ENCODE measurements around the gene IGFBP7.

Gene IGFBP7

DNA sequence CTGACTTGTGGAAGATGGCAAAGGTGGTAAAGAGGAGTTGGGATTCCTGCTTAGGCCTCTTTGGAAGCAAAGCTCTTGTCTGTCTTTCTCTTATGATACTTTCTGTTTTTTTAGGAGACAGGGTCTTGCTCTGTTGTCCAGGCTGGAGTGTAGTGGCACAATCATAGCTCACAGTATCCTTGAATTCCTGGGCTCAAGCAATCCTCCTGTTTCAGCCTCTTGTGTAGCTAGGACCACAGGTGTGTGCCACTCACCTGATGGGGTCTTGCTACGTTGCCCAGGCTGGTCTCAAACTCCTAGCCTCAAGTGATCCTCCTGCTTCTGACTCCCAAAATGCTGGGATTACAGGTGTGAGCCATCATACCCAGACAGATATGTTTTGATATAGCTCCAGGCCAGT, 19.3 kb upstream of the IGFBP7 start:
- TF ChIP-seq, protein P1, sequence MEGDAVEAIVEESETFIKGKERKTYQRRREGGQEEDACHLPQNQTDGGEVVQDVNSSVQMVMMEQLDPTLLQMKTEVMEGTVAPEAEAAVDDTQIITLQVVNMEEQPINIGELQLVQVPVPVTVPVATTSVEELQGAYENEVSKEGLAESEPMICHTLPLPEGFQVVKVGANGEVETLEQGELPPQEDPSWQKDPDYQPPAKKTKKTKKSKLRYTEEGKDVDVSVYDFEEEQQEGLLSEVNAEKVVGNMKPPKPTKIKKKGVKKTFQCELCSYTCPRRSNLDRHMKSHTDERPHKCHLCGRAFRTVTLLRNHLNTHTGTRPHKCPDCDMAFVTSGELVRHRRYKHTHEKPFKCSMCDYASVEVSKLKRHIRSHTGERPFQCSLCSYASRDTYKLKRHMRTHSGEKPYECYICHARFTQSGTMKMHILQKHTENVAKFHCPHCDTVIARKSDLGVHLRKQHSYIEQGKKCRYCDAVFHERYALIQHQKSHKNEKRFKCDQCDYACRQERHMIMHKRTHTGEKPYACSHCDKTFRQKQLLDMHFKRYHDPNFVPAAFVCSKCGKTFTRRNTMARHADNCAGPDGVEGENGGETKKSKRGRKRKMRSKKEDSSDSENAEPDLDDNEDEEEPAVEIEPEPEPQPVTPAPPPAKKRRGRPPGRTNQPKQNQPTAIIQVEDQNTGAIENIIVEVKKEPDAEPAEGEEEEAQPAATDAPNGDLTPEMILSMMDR (conservative IDR thresholded peaks at IDR 0.05): no peak
- no peak overlapping the region for H3K27ac ChIP-seq

- H3K27ac ChIP-seq: no peak overlapping the region
- TF ChIP-seq, protein P1 (conservative IDR thresholded peaks at IDR 0.05): no peak
These were observed 17.2 kb upstream of the IGFBP7 start for GRCh38 chr4:57127361-57127760.

DNA sequence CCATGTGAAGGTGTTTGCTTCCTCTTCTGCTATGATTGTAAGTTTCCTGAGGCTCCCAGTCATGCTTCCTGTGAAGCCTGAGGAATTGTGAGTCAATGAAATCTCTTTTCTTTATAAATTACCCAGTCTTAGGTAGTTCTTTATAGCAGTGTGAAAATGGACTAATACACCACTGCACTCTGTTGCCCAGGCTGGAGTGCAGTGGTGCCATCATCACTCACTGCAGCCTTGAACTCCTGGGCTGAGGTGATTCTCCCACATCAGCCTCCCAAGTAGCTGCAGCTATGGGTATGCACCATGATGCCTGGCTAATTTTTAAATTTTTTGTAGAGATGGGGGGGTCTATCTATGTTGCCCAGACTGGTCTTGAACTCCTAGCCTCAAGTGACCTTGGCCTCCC, 15.8 kb upstream of the IGFBP7 start:
- H3K27ac ChIP-seq: no peak overlapping the region
- TF ChIP-seq, protein P1 (conservative IDR thresholded peaks at IDR 0.05): no peak

- no peak overlapping the region for H3K27ac ChIP-seq
- TF ChIP-seq, protein P1 (conservative IDR thresholded peaks at IDR 0.05): no peak
These were observed 14.0 kb upstream of the IGFBP7 start for GRCh38 chr4:57124145-57124544.

DNA sequence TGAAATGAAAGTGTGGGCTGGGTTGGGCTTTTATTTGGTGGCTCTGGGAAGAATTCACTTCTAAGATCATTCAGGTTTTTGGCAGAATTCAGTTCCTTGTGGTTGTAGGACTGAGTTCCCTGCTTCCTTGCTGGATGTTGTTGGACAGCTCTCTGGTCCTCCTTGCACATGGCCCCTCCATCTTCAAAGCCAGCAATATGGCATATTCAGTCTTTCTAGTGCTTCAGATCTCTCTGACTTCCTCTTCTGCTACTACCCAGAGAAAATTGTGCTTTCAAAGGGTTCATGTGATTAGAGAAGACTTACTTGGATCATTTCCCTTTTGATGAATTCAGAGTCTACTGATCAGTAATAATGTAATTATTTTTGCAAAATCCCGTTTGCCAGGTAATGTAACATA, 12.8 kb upstream of the IGFBP7 start:
- H3K27ac ChIP-seq: no peak overlapping the region
- TF ChIP-seq, protein P1 (conservative IDR thresholded peaks at IDR 0.05): no peak

GRCh38 chr4:57119054-57119651, 9.0 kb upstream of the IGFBP7 start:
- H3K27ac ChIP-seq: peak overlapping the region; percentile 84

DNA sequence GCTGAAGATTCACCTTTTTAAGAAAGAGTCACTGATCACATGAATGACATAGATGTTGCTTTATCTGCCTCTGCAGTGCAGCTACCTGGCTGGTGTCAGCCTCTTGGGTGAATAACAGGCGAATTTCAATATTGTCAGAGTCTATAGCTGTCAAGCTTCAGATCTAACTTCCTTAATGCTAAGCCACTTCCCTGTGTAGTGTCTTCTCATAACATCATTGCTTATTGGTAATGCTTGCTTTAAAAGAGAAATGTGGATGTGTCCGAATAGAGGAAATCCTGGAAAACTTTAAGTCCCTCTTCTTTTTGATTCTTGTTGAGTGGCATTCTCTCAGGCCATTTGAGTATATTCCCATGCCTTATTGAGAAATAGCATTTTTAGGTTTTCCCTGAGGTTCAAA, 7.3 kb upstream of the IGFBP7 start:
- peak overlapping the region; percentile 84; the same call in 1 of the 2 replicates for H3K27ac ChIP-seq
- TF ChIP-seq, protein P1 (conservative IDR thresholded peaks at IDR 0.05): no peak

More at GRCh38 chr4:57119054-57119651, 9.0 kb upstream of the IGFBP7 start:
- TF ChIP-seq, protein P1 (conservative IDR thresholded peaks at IDR 0.05): no peak
